ENCODE data around the gene RPS27A. TPM values are rescaled to one million over a fixed set of nuclear protein-coding genes. Genes with fewer than 3 reads are reported as not detected.
A peak's percentile ranks its signal among the peaks of the same experiment; 100 is the strongest.

RPS27A gene
- total and polyA plus RNA-seq, 9 of the 15 experiments (the other 6 are each of a cell fraction or from before 2014, with no cell fraction given), result 1,383 to 3,282 (median 2,242) TPM

- TF ChIP-seq, protein P1, sequence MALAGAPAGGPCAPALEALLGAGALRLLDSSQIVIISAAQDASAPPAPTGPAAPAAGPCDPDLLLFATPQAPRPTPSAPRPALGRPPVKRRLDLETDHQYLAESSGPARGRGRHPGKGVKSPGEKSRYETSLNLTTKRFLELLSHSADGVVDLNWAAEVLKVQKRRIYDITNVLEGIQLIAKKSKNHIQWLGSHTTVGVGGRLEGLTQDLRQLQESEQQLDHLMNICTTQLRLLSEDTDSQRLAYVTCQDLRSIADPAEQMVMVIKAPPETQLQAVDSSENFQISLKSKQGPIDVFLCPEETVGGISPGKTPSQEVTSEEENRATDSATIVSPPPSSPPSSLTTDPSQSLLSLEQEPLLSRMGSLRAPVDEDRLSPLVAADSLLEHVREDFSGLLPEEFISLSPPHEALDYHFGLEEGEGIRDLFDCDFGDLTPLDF (CRISPR knock-in tag; IDR thresholded peaks at IDR 0.05), result peak; percentile 67; the same call in 1 of the 2 replicates
- 0 out of 2 replicates have a peak, but pooled peaks have one; percentile 43 for TF ChIP-seq SRSF1 (IDR thresholded peaks at IDR 0.05; ENCODE audit: low read depth, low read length)
- TF ChIP-seq EP400 (IDR thresholded peaks at IDR 0.05), result peak; percentile 88
- TF ChIP-seq ZNF3 (CRISPR knock-in tag; IDR thresholded peaks at IDR 0.05), result no peak
- TF ChIP-seq HBP1 (CRISPR knock-in tag; IDR thresholded peaks at IDR 0.05), result no peak
- 0 out of 2 replicates have a peak, but pooled peaks have one; percentile 86 for TF ChIP-seq ZBTB43 (CRISPR knock-in tag; IDR thresholded peaks at IDR 0.05)
- TF ChIP-seq BRD4 (IDR thresholded peaks at IDR 0.05), result no peak; the same call in 1 of the 2 replicates
- no peak for TF ChIP-seq SMC3 (conservative IDR thresholded peaks at IDR 0.05; ENCODE audit: insufficient read depth, low read depth, low read length)
- peak; percentile 92 for TF ChIP-seq POLR2B (IDR thresholded peaks at IDR 0.05; ENCODE audit: low read depth, partially characterized antibody)
- peak; percentile 69 for TF ChIP-seq TAF1 (IDR thresholded peaks at IDR 0.05; ENCODE audit: control insufficient read depth, extremely low read depth, insufficient read depth, low read length, severe bottlenecking)
- TF ChIP-seq ZNF12 (CRISPR knock-in tag; IDR thresholded peaks at IDR 0.05), result 0 out of 2 replicates have a peak, but pooled peaks have one; percentile 12
- no peak for TF ChIP-seq ZNF23 (CRISPR knock-in tag; IDR thresholded peaks at IDR 0.05)
- no peak; the same call in 1 of the 2 replicates for TF ChIP-seq TARDBP (IDR thresholded peaks at IDR 0.05)
- no peak for TF ChIP-seq THAP7 (CRISPR knock-in tag; IDR thresholded peaks at IDR 0.05)
- peak; percentile 15; the same call in 1 of the 2 replicates for TF ChIP-seq RAD51 (IDR thresholded peaks at IDR 0.05; ENCODE audit: borderline replicate concordance, low read depth)
- no peak; the same call in none of the 2 replicates for TF ChIP-seq MYNN (IDR thresholded peaks at IDR 0.05)
- no peak for TF ChIP-seq MYNN (CRISPR knock-in tag; IDR thresholded peaks at IDR 0.05)
- no peak for TF ChIP-seq GABPB2 (CRISPR knock-in tag; conservative IDR thresholded peaks at IDR 0.05)
- no peak for TF ChIP-seq JUNB (CRISPR knock-in tag; conservative IDR thresholded peaks at IDR 0.05)
- TF ChIP-seq, protein P2, sequence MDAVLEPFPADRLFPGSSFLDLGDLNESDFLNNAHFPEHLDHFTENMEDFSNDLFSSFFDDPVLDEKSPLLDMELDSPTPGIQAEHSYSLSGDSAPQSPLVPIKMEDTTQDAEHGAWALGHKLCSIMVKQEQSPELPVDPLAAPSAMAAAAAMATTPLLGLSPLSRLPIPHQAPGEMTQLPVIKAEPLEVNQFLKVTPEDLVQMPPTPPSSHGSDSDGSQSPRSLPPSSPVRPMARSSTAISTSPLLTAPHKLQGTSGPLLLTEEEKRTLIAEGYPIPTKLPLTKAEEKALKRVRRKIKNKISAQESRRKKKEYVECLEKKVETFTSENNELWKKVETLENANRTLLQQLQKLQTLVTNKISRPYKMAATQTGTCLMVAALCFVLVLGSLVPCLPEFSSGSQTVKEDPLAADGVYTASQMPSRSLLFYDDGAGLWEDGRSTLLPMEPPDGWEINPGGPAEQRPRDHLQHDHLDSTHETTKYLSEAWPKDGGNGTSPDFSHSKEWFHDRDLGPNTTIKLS (IDR thresholded peaks at IDR 0.05; ENCODE audit: borderline replicate concordance, low read depth), result peak; percentile 82
These were observed 49.8 kb downstream of the RPS27A start (continued) for GRCh38 chr2:55282110-55282917.
